ENCODE data around the gene LAG3.

GRCh38 chr12:6768437-6768914 is 3.8 kb upstream of the LAG3 start:
- no peak for TF ChIP-seq POLR2A (IDR thresholded peaks at IDR 0.05)
- TF ChIP-seq CTCF (IDR thresholded peaks at IDR 0.05): no peak
- no peak for TF ChIP-seq EP300 (IDR thresholded peaks at IDR 0.05; ENCODE audit: low read depth)
- no peak for TF ChIP-seq POLR2AphosphoS5 (IDR thresholded peaks at IDR 0.05)
